ENCODE results near the gene CXXC4. TPM values are rescaled to one million over a fixed set of nuclear protein-coding genes. Genes with fewer than 3 reads are reported as not detected.

CXXC4 gene
- under 1 TPM in 1 of 5 experiments, not detected in 4; 0.42 TPM for total RNA-seq
- not detected for polyA plus RNA-seq
- total RNA-seq, result not detected

DNA sequence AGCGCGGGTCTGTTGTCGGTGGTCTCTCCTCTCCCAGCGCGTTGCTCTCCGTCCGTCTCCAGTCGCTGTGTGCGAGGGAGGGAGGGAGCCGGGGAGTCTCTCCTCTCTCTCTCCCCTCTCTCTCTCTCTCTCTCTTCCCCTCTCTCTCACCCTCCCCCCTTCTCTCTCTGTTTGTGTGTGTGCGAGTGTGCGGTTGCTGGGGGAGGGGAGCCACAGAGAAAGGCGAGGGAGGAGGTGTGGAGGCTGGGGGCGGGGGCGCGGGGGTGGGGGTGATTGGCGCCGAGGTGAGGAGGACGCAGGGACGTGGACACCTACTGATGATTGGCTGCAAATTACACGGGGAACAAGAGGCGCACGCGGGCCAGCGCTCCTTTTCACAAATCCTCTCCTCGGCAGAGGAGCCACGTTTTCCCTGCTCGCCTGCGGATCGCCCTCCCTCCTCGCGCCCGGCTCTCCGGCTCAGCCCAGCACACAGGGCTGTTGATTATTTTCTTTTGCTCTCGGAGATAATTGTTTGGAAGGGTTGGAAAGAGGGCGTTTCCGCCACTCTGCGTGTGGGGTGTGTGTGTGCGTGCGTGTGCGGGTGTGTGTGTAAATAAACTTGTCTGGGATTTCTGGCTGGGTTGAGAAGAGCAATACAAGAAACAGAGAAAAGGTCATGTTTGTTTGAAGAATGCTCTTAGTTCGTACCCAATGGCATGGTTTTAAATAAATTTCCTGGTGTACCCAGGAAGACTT, at the start of gene CXXC4:
Gene CXXC4 (minus strand): TSS at position 73 of the 738 bp plus-strand sequence. CDS start 3,092 bp downstream, outside the sequence.
- Histone ChIP-seq H3K27ac (ENCODE audit: low read depth, low read length) (no peak within 1 kb of the TSS), H3K4me1 (ENCODE audit: control insufficient read depth in 2 of 2, insufficient read depth in 2 of 2, low read length in 2 of 2) (peaks cover 0 to 13% of the 10 kb centered on the region in 2 donors), H3K36me3 (ENCODE audit: control insufficient read depth in 2 of 3, insufficient read depth in 3 of 3, low read length in 3 of 3) (no peaks in the 10 kb centered on the region), H3K27me3 (ENCODE audit: control insufficient read depth in 2 of 2, insufficient read depth in 2 of 2, low read length in 2 of 2) (peaks cover 0 to 10% of the 10 kb centered on the region in 2 donors), H3K4me3 (ENCODE audit: low read length) (no peak within 1 kb of the TSS), H3K9me3 (ENCODE audit: control insufficient read depth in 2 of 3, low read length in 3 of 3) (no peaks in the 10 kb centered on the region)
- intact Hi-C loops (cut with micrococcal nuclease), result loop anchor here (5.0 to 10.0 kb wide), 2 partner anchors 977 to 1210 kb away; partner anchors contain the start of genes GSTCD (in 1 of the 2), INTS12 (in 1 of the 2) and PPA2 (in 1 of the 2)
- peak; percentile 46 for ATAC-seq
- CTCF ChIA-PET, result no interaction called here
- Mint-ChIP-seq H3K27ac (peak within 1 kb of the TSS in 1 of 9 donors; percentile 18), H3K9me3 (peaks cover 0 to 22% (median 3%) of the 10 kb centered on the region in 11 donors), H3K27me3 (peaks cover 47 to 83% (median 58%) of the 10 kb centered on the region in 5 donors), H3K4me3 (peak within 1 kb of the TSS; percentile 48 to 84 (median 70)), H3K4me1 (peaks cover 14 to 47% (median 29%) of the 10 kb centered on the region in 7 donors), H3K36me3 (no peaks in the 10 kb centered on the region)
- POLR2A ChIA-PET, result no interaction called here
- DNase-seq, result peak in 3 of 9 donors; percentile 8 to 24 (median 10)

DNA sequence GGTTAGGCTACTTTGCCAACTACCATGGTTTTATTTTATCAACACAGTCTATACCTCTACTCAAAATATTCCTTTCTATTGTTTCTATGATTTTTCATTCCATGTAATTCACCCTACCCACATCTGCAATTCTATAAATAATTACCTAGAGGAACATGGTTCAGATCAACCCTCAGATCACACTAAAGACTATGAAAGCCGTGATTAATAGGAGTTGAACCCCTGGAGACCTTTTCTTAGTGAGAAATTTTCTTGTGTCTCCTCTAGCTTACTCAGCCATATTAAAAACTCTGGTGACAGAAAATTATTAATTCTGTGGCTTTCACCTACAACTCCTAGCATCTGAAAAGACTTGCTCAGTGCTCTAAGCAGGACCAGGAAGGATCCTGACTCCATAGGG, 38.5 kb upstream of the CXXC4 start:
- intact Hi-C loops (cut with micrococcal nuclease), result no loop called here

DNA sequence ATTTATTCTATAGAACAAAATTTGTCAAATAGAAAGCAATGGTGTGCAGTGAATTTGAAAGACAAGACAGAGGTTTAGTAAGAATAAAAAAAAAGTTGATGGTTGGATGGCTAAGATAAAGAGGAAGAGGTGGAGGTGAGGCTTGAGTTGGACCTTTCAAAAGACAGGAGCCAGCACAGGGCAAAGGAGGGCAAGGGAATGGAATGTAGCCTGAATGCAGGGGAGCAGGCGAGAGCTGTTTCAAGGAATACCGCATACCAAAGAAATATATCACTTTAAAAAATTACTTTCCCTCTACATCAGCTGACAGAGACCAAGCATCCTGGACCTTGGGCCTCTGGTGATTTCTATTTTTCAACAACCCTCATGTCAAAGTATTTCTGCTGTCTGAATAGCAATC, 38.0 kb upstream of the CXXC4 start:
- no peak for ATAC-seq
- no peaks in the 10 kb centered on the region for H3K27me3 ChIP-seq (ENCODE audit: control insufficient read depth in 2 of 2, insufficient read depth in 2 of 2, low read length in 2 of 2)
- no peaks in the 10 kb centered on the region for H3K9me3 ChIP-seq (ENCODE audit: control insufficient read depth in 2 of 3, low read length in 3 of 3)
- Mint-ChIP-seq H3K4me3 (no peak overlapping the region), H3K4me1 (no peaks in the 10 kb centered on the region), H3K9me3 (peaks cover 0 to 4% (median 0%) of the 10 kb centered on the region in 11 donors), H3K27ac (no peak overlapping the region), H3K27me3 (no peaks in the 10 kb centered on the region), H3K36me3 (no peaks in the 10 kb centered on the region)
- no peaks in the 10 kb centered on the region for H3K4me1 ChIP-seq (ENCODE audit: control insufficient read depth in 2 of 2, insufficient read depth in 2 of 2, low read length in 2 of 2)
- no peak overlapping the region for H3K27ac ChIP-seq (ENCODE audit: low read depth, low read length)
- DNase-seq, result no peak
- ChIA-PET CTCF (no interaction called here), POLR2A (no interaction called here)
- no peaks in the 10 kb centered on the region for H3K36me3 ChIP-seq (ENCODE audit: control insufficient read depth in 2 of 3, insufficient read depth in 3 of 3, low read length in 3 of 3)
- intact Hi-C loops (cut with micrococcal nuclease), result no loop called here
- H3K4me3 ChIP-seq (ENCODE audit: low read length), result no peak overlapping the region

More for the DNA sequence above, 38.5 kb upstream of the CXXC4 start:
- ATAC-seq, result no peak
- Mint-ChIP-seq H3K4me3 (no peak overlapping the region), H3K4me1 (no peaks in the 10 kb centered on the region), H3K27ac (no peak overlapping the region), H3K36me3 (no peaks in the 10 kb centered on the region), H3K27me3 (no peaks in the 10 kb centered on the region), H3K9me3 (peaks cover 0 to 3% (median 0%) of the 10 kb centered on the region in 11 donors)
- no peaks in the 10 kb centered on the region for H3K4me1 ChIP-seq (ENCODE audit: control insufficient read depth in 2 of 2, insufficient read depth in 2 of 2, low read length in 2 of 2)
- ChIA-PET POLR2A (no interaction called here), CTCF (no interaction called here)
- no peak for DNase-seq
- no peaks in the 10 kb centered on the region for H3K36me3 ChIP-seq (ENCODE audit: control insufficient read depth in 2 of 3, insufficient read depth in 3 of 3, low read length in 3 of 3)
- no peaks in the 10 kb centered on the region for H3K9me3 ChIP-seq (ENCODE audit: control insufficient read depth in 2 of 3, low read length in 3 of 3)
- H3K27ac ChIP-seq (ENCODE audit: low read depth, low read length), result no peak overlapping the region
- no peaks in the 10 kb centered on the region for H3K27me3 ChIP-seq (ENCODE audit: control insufficient read depth in 2 of 2, insufficient read depth in 2 of 2, low read length in 2 of 2)
- no peak overlapping the region for H3K4me3 ChIP-seq (ENCODE audit: low read length)

DNA sequence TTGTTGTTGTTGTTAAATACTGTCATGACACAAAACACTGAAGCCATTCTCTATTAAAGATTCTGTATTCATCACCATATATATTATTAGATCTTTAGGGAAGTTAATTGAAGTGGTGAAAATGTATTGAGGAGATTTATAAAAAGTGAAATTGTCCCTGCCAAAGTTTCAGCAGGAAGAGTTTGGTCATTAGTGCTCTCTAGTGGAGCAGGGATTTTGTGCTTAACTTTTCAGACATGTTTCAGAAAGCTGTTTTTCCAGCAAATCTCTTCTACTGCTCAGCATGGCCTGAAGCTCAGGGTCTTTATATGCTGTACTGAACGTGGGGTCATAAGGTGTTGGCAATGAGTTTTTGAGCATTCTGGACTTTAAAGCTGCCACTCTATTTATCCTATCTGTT, 36.7 kb upstream of the CXXC4 start:
- no peaks in the 10 kb centered on the region for H3K27me3 ChIP-seq (ENCODE audit: control insufficient read depth in 2 of 2, insufficient read depth in 2 of 2, low read length in 2 of 2)
- H3K4me1 Mint-ChIP-seq, result no peaks in the 10 kb centered on the region
- H3K9me3 Mint-ChIP-seq, result peaks cover 0 to 9% (median 0%) of the 10 kb centered on the region in 11 donors
- DNase-seq (no peak), ATAC-seq (no peak)
- no peaks in the 10 kb centered on the region for H3K27me3 Mint-ChIP-seq
- POLR2A ChIA-PET, result no interaction called here
- H3K27ac ChIP-seq (ENCODE audit: low read depth, low read length), result no peak overlapping the region
- intact Hi-C loops (cut with micrococcal nuclease), result no loop called here
- H3K4me3 ChIP-seq (ENCODE audit: low read length), result no peak overlapping the region
- no peaks in the 10 kb centered on the region for H3K36me3 Mint-ChIP-seq
- H3K9me3 ChIP-seq (ENCODE audit: control insufficient read depth in 2 of 3, low read length in 3 of 3), result no peaks in the 10 kb centered on the region
- CTCF ChIA-PET, result no interaction called here
- H3K27ac Mint-ChIP-seq, result no peak overlapping the region
- H3K4me1 ChIP-seq (ENCODE audit: control insufficient read depth in 2 of 2, insufficient read depth in 2 of 2, low read length in 2 of 2), result no peaks in the 10 kb centered on the region
- no peaks in the 10 kb centered on the region for H3K36me3 ChIP-seq (ENCODE audit: control insufficient read depth in 2 of 3, insufficient read depth in 3 of 3, low read length in 3 of 3)
- no peak overlapping the region for H3K4me3 Mint-ChIP-seq

DNA sequence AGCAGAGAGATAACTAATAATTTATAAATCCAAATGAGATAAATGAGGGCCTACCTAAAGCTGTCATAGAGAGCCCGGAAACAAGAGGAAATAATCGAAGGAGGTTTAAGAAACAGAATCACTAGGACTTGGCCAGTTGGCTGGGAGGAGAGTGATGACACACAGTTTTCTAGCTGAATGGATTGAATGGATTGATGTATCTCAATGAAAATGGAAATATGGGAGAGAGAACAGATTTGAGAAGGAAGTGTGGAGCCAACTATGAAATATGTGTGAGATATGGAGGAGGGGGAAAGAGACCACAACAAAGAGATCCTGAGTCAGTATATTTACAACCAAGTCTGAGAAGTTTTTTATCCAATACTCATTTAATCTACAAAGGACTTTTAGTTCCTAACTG, 35.7 kb upstream of the CXXC4 start:
- H3K27ac Mint-ChIP-seq, result no peak overlapping the region
- no peaks in the 10 kb centered on the region for H3K36me3 Mint-ChIP-seq
- H3K9me3 Mint-ChIP-seq, result peaks cover 0 to 9% (median 0%) of the 10 kb centered on the region in 11 donors
- Histone ChIP-seq H3K4me3 (ENCODE audit: low read length) (no peak overlapping the region), H3K9me3 (ENCODE audit: control insufficient read depth in 2 of 3, low read length in 3 of 3) (no peaks in the 10 kb centered on the region), H3K36me3 (ENCODE audit: control insufficient read depth in 2 of 3, insufficient read depth in 3 of 3, low read length in 3 of 3) (no peaks in the 10 kb centered on the region), H3K4me1 (ENCODE audit: control insufficient read depth in 2 of 2, insufficient read depth in 2 of 2, low read length in 2 of 2) (no peaks in the 10 kb centered on the region), H3K27ac (ENCODE audit: low read depth, low read length) (no peak overlapping the region), H3K27me3 (ENCODE audit: control insufficient read depth in 2 of 2, insufficient read depth in 2 of 2, low read length in 2 of 2) (no peaks in the 10 kb centered on the region)
- no peak for DNase-seq
- intact Hi-C loops (cut with micrococcal nuclease), result no loop called here
- no peak overlapping the region for H3K4me3 Mint-ChIP-seq
- no peak for ATAC-seq
- ChIA-PET POLR2A (no interaction called here), CTCF (no interaction called here)
- no peaks in the 10 kb centered on the region for H3K4me1 Mint-ChIP-seq
- no peaks in the 10 kb centered on the region for H3K27me3 Mint-ChIP-seq

DNA sequence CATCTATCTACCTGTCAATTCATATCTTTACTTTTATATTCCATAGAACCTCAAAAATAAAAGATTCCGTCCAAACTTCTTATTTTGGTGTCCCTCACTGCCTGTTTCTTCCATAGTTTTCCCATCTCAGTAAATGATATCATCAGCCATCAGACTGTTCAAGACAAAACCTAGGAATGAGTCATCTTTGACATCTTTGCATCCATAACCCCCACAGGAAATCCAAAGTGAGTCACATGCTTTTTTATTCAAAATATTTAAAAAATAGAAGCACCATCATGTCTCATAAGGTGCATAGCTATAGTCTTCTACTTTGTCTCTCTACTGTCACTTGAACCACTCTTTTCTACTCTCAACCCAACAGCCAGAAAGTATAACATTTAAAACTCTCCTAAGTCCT, 29.9 kb upstream of the CXXC4 start:
- Histone ChIP-seq H3K9me3 (ENCODE audit: control insufficient read depth in 2 of 3, low read length in 3 of 3) (no peaks in the 10 kb centered on the region), H3K4me1 (ENCODE audit: control insufficient read depth in 2 of 2, insufficient read depth in 2 of 2, low read length in 2 of 2) (no peaks in the 10 kb centered on the region), H3K27ac (ENCODE audit: low read depth, low read length) (no peak overlapping the region), H3K36me3 (ENCODE audit: control insufficient read depth in 2 of 3, insufficient read depth in 3 of 3, low read length in 3 of 3) (no peaks in the 10 kb centered on the region), H3K27me3 (ENCODE audit: control insufficient read depth in 2 of 2, insufficient read depth in 2 of 2, low read length in 2 of 2) (no peaks in the 10 kb centered on the region), H3K4me3 (ENCODE audit: low read length) (no peak overlapping the region)
- CTCF ChIA-PET, result no interaction called here
- POLR2A ChIA-PET, result no interaction called here
- Mint-ChIP-seq H3K27ac (no peak overlapping the region), H3K9me3 (peaks cover 0 to 14% (median 2%) of the 10 kb centered on the region in 11 donors), H3K4me3 (no peak overlapping the region), H3K27me3 (no peaks in the 10 kb centered on the region), H3K4me1 (no peaks in the 10 kb centered on the region), H3K36me3 (no peaks in the 10 kb centered on the region)
- intact Hi-C loops (cut with micrococcal nuclease), result no loop called here
- no peak for DNase-seq
- ATAC-seq, result no peak

DNA sequence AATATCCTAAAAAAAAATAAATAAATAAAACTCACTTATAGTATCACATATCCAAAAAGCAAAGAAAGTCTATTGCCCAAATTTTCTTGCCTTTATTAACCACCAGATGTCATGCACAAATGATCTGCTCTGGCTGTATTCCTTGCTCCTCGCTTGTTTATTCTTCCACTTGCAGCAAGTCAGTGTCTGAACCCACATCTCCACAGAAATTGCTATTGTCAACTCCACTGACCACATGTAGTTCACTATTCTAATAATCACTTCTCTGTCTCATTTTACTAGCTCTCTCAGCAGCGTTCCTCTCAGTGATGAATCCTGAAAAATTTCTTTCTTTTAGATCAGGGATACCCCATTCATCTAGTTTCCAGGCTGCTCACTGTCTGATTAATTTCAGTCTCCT, 29.3 kb upstream of the CXXC4 start:
- DNase-seq, result no peak
- H3K36me3 ChIP-seq (ENCODE audit: control insufficient read depth in 2 of 3, insufficient read depth in 3 of 3, low read length in 3 of 3), result no peaks in the 10 kb centered on the region
- ChIA-PET CTCF (no interaction called here), POLR2A (no interaction called here)
- intact Hi-C loops (cut with micrococcal nuclease), result no loop called here
- Mint-ChIP-seq H3K4me3 (no peak overlapping the region), H3K9me3 (peaks cover 0 to 18% (median 4%) of the 10 kb centered on the region in 11 donors), H3K4me1 (no peaks in the 10 kb centered on the region), H3K36me3 (no peaks in the 10 kb centered on the region), H3K27me3 (no peaks in the 10 kb centered on the region), H3K27ac (no peak overlapping the region)
- H3K9me3 ChIP-seq (ENCODE audit: control insufficient read depth in 2 of 3, low read length in 3 of 3), result no peaks in the 10 kb centered on the region
- no peak overlapping the region for H3K27ac ChIP-seq (ENCODE audit: low read depth, low read length)
- no peak for ATAC-seq
- H3K4me1 ChIP-seq (ENCODE audit: control insufficient read depth in 2 of 2, insufficient read depth in 2 of 2, low read length in 2 of 2), result no peaks in the 10 kb centered on the region
- H3K27me3 ChIP-seq (ENCODE audit: control insufficient read depth in 2 of 2, insufficient read depth in 2 of 2, low read length in 2 of 2), result no peaks in the 10 kb centered on the region
- no peak overlapping the region for H3K4me3 ChIP-seq (ENCODE audit: low read length)

All from naive thymus-derived CD4-positive, alpha-beta T cell (primary cell).